Erythroblast (primary cell): ENCODE measurements around the gene TCP11.

Source experiments
- GATA1 ChIP-seq: IDR thresholded peaks from 2 replicates; pipeline ENCODE4 v1.6.1; 2011; ENCODE audit warnings: low read depth, mild to moderate bottlenecking, control low read depth, low read length, moderate library complexity
- POLR2A ChIP-seq: IDR thresholded peaks from 2 replicates; pipeline ENCODE4 v1.6.1; 2011; ENCODE audit warnings: mild to moderate bottlenecking, low read length

DNA sequence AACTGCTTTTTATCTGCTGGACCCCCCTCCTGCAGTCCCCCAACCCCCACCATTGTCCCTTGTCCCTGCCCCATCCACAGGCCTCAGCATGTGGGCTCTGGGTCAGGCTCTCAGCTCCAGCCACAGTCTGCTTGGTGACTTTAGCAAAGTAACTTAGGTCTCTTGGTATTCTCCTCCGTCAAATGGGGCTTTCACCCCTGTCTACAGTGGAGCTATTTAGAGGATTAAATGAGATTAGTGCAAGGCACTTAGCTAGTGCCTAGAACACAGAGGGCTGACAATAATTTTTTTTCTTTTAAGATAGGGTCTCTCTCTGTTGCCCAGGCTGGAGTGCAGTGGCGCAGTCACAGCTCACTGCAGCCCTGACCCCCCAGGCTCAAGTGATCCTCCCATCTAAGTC is 71.9 kb downstream of the TCP11 start:
- no peak for TF ChIP-seq POLR2A
- no peak for TF ChIP-seq GATA1
